Hepatocyte (in vitro differentiated cells): ENCODE measurements around the gene IGSF23. TPM values are rescaled to one million over a fixed set of nuclear protein-coding genes. Genes with fewer than 3 reads are reported as not detected.

ENCODE experiments used
- DNase-seq: peaks from one replicate; pipeline ENCODE4 v3.0.0-alpha.2; 2016; ENCODE audit warnings: low spot score
- H2AFZ ChIP-seq: fragments of 200-600 bp; sonication (generic); 2 replicates; pipeline ENCODE4 v1.6.0; 2016; ENCODE audit warnings: antibody characterized with exemption, mild to moderate bottlenecking
- H3K27ac ChIP-seq: fragments of 200-600 bp; sonication (generic); 2 replicates; pipeline ENCODE4 v1.5.1; 2016; ENCODE audit warnings: mild to moderate bottlenecking
- H3K27me3 ChIP-seq: fragments of 200-600 bp; sonication (generic); 2 replicates; pipeline ENCODE4 v1.6.1; 2016
- H3K36me3 ChIP-seq: fragments of 200-600 bp; sonication (generic); replicated peaks from 2 replicates; pipeline ENCODE4 v1.5.1; 2016; ENCODE audit warnings: low read depth; ENCODE audit not compliant: insufficient read depth
- H3K4me1 ChIP-seq: fragments of 200-600 bp; sonication (generic); 2 replicates; pipeline ENCODE4 v1.5.1; 2016; ENCODE audit warnings: mild to moderate bottlenecking, moderate library complexity; ENCODE audit not compliant: insufficient read depth
- H3K4me2 ChIP-seq: fragments of 200-600 bp; sonication (generic); 2 replicates; pipeline ENCODE4 v1.6.0; 2016
- H3K4me3 ChIP-seq: fragments of 200-600 bp; sonication (generic); 2 replicates; pipeline ENCODE4 v1.5.1; 2016; ENCODE audit warnings: mild to moderate bottlenecking
- H3K79me2 ChIP-seq: fragments of 200-600 bp; sonication (generic); 2 replicates; pipeline ENCODE4 v1.6.0; 2017; ENCODE audit warnings: mild to moderate bottlenecking
- H3K9me2 ChIP-seq: fragments of 200-600 bp; sonication (generic); replicated peaks from 2 replicates; pipeline ENCODE4 v1.6.0; 2017; ENCODE audit warnings: mild to moderate bottlenecking; ENCODE audit not compliant: insufficient read depth
- H3K9me3 ChIP-seq: fragments of 200-600 bp; sonication (generic); 2 replicates; pipeline ENCODE4 v1.5.1; 2016; ENCODE audit warnings: low read depth, mild to moderate bottlenecking
- H4K20me1 ChIP-seq: fragments of 200-600 bp; sonication (generic); 2 replicates; pipeline ENCODE4 v1.6.0; 2016; ENCODE audit warnings: mild to moderate bottlenecking; ENCODE audit not compliant: insufficient read depth, poor library complexity, severe bottlenecking
- CTCF ChIP-seq: fragments of 200-600 bp; sonication (generic); IDR thresholded peaks from 2 replicates; pipeline ENCODE4 v1.5.1; 2016; ENCODE audit warnings: antibody characterized with exemption, mild to moderate bottlenecking; ENCODE audit not compliant: poor library complexity
- EZH2 ChIP-seq: fragments of 200-600 bp; sonication (generic); IDR thresholded peaks from 2 replicates; pipeline ENCODE4 v1.6.1; 2016; ENCODE audit warnings: antibody characterized with exemption, mild to moderate bottlenecking, borderline replicate concordance
- EZH2phosphoT487 ChIP-seq: fragments of 200-600 bp; sonication (generic); IDR thresholded peaks from one replicate; pipeline ENCODE4 v1.6.1; 2018; ENCODE audit warnings: antibody characterized with exemption, mild to moderate bottlenecking, low read depth, moderate library complexity; ENCODE audit not compliant: unreplicated experiment, severe bottlenecking
- WGBS: methylation state at CpG from one replicate; pipeline ENCODE4 v1.1.6; 2016; ENCODE audit warnings: low lambda C conversion rate; ENCODE audit errors: missing lambda C conversion rate; 5-methylcytosine and 5-hydroxymethylcytosine counted together
- polyA plus RNA-seq: library from polyadenylated mRNA; unstranded; fragments of >200 nt; fragmentation: Nextera tagmentation; extraction: Ambion mirVana; gene quantifications from 2 replicates; pipeline ENCODE4 v1.2.1, GENCODE V29; 2016
- total RNA-seq: library from RNA; depleted of rRNA; stranded (reverse); fragments of >200 nt; gene quantifications from 2 replicates; pipeline ENCODE4 v1.2.3, GENCODE V29; 2014

IGSF23 gene
- total and polyA plus RNA-seq, 2 experiments from 2014 or later: 2.1 to 3.8 TPM

- 36% methylated on average over 6 of the region's 6 CpGs for WGBS
- H3K9me2 ChIP-seq: no peaks in the 10 kb centered on the region
- no peak for DNase-seq
These were observed 9.1 kb upstream of the IGSF23 start for GRCh38 chr19:44604241-44604640.

GRCh38 chr19:44605547-44605946 is 7.8 kb upstream of the IGSF23 start:
- H4K20me1 ChIP-seq: no peaks in the 10 kb centered on the region
- no peaks in the 10 kb centered on the region for H3K36me3 ChIP-seq
- no peak for DNase-seq
- peaks cover 4% of the 10 kb centered on the region for H3K4me1 ChIP-seq
- 68% methylated on average over 1 of the region's 1 CpG for WGBS
- H3K4me3 ChIP-seq: no peak overlapping the region
- no peak overlapping the region for H3K4me2 ChIP-seq
- H3K27ac ChIP-seq: no peak overlapping the region
- H3K27me3 ChIP-seq: no peaks in the 10 kb centered on the region
- H3K9me3 ChIP-seq: no peaks in the 10 kb centered on the region
- H2AFZ ChIP-seq: no peak overlapping the region
- no peaks in the 10 kb centered on the region for H3K9me2 ChIP-seq
- no peak for TF ChIP-seq EZH2phosphoT487
- no peak for TF ChIP-seq CTCF
- no peak for TF ChIP-seq EZH2
- no peaks in the 10 kb centered on the region for H3K79me2 ChIP-seq

More at GRCh38 chr19:44604241-44604640, 9.1 kb upstream of the IGSF23 start:
- no peak for TF ChIP-seq EZH2phosphoT487
- no peak for TF ChIP-seq EZH2
- no peak for TF ChIP-seq CTCF
- Histone ChIP-seq H3K4me2 (no peak overlapping the region), H4K20me1 (no peaks in the 10 kb centered on the region), H3K36me3 (no peaks in the 10 kb centered on the region), H3K79me2 (no peaks in the 10 kb centered on the region), H3K4me1 (peaks cover 4% of the 10 kb centered on the region), H3K27ac (peak overlapping the region; percentile 54), H3K27me3 (no peaks in the 10 kb centered on the region), H3K4me3 (no peak overlapping the region), H3K9me3 (no peaks in the 10 kb centered on the region), H2AFZ (no peak overlapping the region)

GRCh38 chr19:44607049-44607448 is 6.3 kb upstream of the IGSF23 start:
- Histone ChIP-seq H3K4me1 (peaks cover 4% of the 10 kb centered on the region), H3K9me3 (no peaks in the 10 kb centered on the region), H4K20me1 (no peaks in the 10 kb centered on the region), H3K4me2 (no peak overlapping the region), H3K79me2 (no peaks in the 10 kb centered on the region), H3K27me3 (no peaks in the 10 kb centered on the region), H3K9me2 (no peaks in the 10 kb centered on the region), H3K4me3 (no peak overlapping the region), H2AFZ (no peak overlapping the region), H3K36me3 (no peaks in the 10 kb centered on the region), H3K27ac (no peak overlapping the region)
- TF ChIP-seq EZH2phosphoT487 (no peak), CTCF (no peak), EZH2 (no peak)
- no peak for DNase-seq
- WGBS: 43% methylated on average over 2 of the region's 2 CpGs

- Histone ChIP-seq H3K9me3 (no peaks in the 10 kb centered on the region), H3K9me2 (no peaks in the 10 kb centered on the region), H3K27me3 (no peaks in the 10 kb centered on the region), H3K4me1 (peaks cover 8% of the 10 kb centered on the region), H4K20me1 (no peaks in the 10 kb centered on the region), H3K36me3 (no peaks in the 10 kb centered on the region), H3K4me3 (no peak overlapping the region), H2AFZ (no peak overlapping the region), H3K79me2 (no peaks in the 10 kb centered on the region), H3K4me2 (no peak overlapping the region), H3K27ac (no peak overlapping the region)
- TF ChIP-seq EZH2phosphoT487 (no peak), CTCF (no peak), EZH2 (no peak)
- 76% methylated on average over 3 of the region's 3 CpGs for WGBS
- DNase-seq: no peak
These were observed 5.4 kb upstream of the IGSF23 start for GRCh38 chr19:44607917-44608316.
